BE2C (cell line): ENCODE measurements around the gene PDCD1LG2.

Experiments
- DNase-seq: peaks from one replicate; pipeline ENCODE4 v3.0.0-alpha.2; 2020
- H3K27me3 ChIP-seq: fragments of 250-450 bp; sonication (Bioruptor Pico); 2 replicates; pipeline ENCODE4 v1.5.1; 2020; ENCODE audit warnings: mild to moderate bottlenecking
- H3K36me3 ChIP-seq: fragments of 250-450 bp; sonication (Bioruptor Pico); 2 replicates; pipeline ENCODE4 v1.5.1; 2020; ENCODE audit warnings: mild to moderate bottlenecking
- H3K4me1 ChIP-seq: fragments of 250-450 bp; sonication (Bioruptor Pico); 2 replicates; pipeline ENCODE4 v1.5.1; 2020
- H3K4me3 ChIP-seq: 2 replicates; pipeline ENCODE4 v1.5.1; 2011; ENCODE audit warnings: low read depth, low read length
- H3K9me3 ChIP-seq: fragments of 250-450 bp; sonication (Bioruptor Pico); 2 replicates; pipeline ENCODE4 v1.5.1; 2020
- CTCF ChIP-seq: IDR thresholded peaks from 2 replicates; pipeline ENCODE4 v1.5.1; 2012; ENCODE audit warnings: mild to moderate bottlenecking, low read depth, low read length

Gene PDCD1LG2

GRCh38 chr9:5561828-5562488 is 51.6 kb downstream of the PDCD1LG2 start:
- no peak for DNase-seq
- no peaks in the 10 kb centered on the region for H3K36me3 ChIP-seq
- H3K9me3 ChIP-seq, result no peaks in the 10 kb centered on the region
- TF ChIP-seq CTCF, result no peak
- H3K4me1 ChIP-seq, result no peaks in the 10 kb centered on the region
- no peaks in the 10 kb centered on the region for H3K27me3 ChIP-seq
- no peak overlapping the region for H3K4me3 ChIP-seq

GRCh38 chr9:5562806-5563416 is 52.6 kb downstream of the PDCD1LG2 start:
- no peaks in the 10 kb centered on the region for H3K4me1 ChIP-seq
- no peak for TF ChIP-seq CTCF
- no peaks in the 10 kb centered on the region for H3K36me3 ChIP-seq
- no peak for DNase-seq
- no peaks in the 10 kb centered on the region for H3K9me3 ChIP-seq
- no peak overlapping the region for H3K4me3 ChIP-seq
- H3K27me3 ChIP-seq, result no peaks in the 10 kb centered on the region

GRCh38 chr9:5563417-5563815 is 53.1 kb downstream of the PDCD1LG2 start:
- H3K36me3 ChIP-seq, result no peaks in the 10 kb centered on the region
- no peak for TF ChIP-seq CTCF
- H3K27me3 ChIP-seq, result no peaks in the 10 kb centered on the region
- DNase-seq, result no peak
- no peaks in the 10 kb centered on the region for H3K4me1 ChIP-seq
- no peak overlapping the region for H3K4me3 ChIP-seq
- H3K9me3 ChIP-seq, result no peaks in the 10 kb centered on the region

GRCh38 chr9:5563886-5564285 is 53.6 kb downstream of the PDCD1LG2 start:
- Histone ChIP-seq H3K9me3 (no peaks in the 10 kb centered on the region), H3K4me1 (no peaks in the 10 kb centered on the region), H3K4me3 (no peak overlapping the region), H3K27me3 (no peaks in the 10 kb centered on the region), H3K36me3 (no peaks in the 10 kb centered on the region)
- no peak for DNase-seq
- TF ChIP-seq CTCF, result no peak

- H3K27me3 ChIP-seq, result no peaks in the 10 kb centered on the region
Measured at GRCh38 chr9:5566054-5566618, 55.8 kb downstream of the PDCD1LG2 start.

More at GRCh38 chr9:5566054-5566618, 55.8 kb downstream of the PDCD1LG2 start:
- DNase-seq, result no peak
- H3K36me3 ChIP-seq, result no peaks in the 10 kb centered on the region
- no peaks in the 10 kb centered on the region for H3K4me1 ChIP-seq
- TF ChIP-seq CTCF, result no peak
- H3K4me3 ChIP-seq, result no peak overlapping the region
- H3K9me3 ChIP-seq, result no peaks in the 10 kb centered on the region
